Glomerular visceral epithelial cell (primary cell): Measurements from ENCODE around the gene COL11A1.
"Not testable (repeated sequence)": the region's sequence is repeated elsewhere in the genome, so short reads cannot be mapped to it uniquely, and the experiment has no call there.

Source experiments
- DNase-seq: peaks from one replicate; pipeline ENCODE4 v3.0.0-alpha.2; 2016; ENCODE audit errors: extremely low spot score

Gene COL11A1

GRCh38 chr1:103084181-103084580 is 24.1 kb downstream of the COL11A1 start:
- DNase-seq: no peak

- no peak for DNase-seq
Observed at GRCh38 chr1:103075316-103076000, 32.9 kb downstream of the COL11A1 start.

DNA sequence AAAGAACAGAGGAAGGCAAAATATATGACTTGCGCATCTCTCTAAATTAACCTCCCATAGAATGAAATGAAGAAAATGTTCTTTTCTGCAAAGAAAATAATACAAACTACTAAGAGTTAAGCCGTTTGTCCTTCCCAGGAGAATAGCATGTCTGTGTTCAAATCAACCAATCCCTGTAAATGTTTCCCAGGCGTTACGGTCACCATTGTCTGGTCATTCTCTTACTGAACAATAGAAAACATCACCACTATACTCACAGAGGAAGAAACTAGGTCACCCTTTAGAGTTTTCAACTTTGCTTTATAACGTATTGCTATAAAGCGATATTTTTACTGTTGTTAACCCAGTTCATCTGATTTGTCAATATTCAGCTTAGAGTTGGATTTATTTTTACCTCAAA is 34.1 kb downstream of the COL11A1 start:
- no peak for DNase-seq

DNA sequence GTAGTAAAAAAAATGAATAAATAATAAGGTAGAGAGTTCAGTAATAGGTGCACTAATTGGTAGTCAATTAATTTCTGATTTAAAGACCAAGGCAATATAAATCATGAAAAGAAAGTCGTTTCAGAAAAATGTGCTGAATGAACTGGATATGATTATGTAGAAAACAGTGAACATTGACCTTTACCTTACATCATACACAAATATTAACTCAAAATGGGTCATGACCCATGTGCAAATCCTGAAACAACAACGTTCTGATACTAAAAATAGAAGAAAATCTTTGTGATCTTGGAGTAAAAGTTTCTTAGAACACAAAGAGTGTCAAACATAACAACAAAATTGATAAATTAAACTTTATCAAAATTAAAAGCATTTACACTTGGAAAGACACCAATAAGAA is 39.1 kb downstream of the COL11A1 start:
- DNase-seq: no peak

GRCh38 chr1:103063921-103064320 is 44.4 kb downstream of the COL11A1 start:
- no peak for DNase-seq

DNA sequence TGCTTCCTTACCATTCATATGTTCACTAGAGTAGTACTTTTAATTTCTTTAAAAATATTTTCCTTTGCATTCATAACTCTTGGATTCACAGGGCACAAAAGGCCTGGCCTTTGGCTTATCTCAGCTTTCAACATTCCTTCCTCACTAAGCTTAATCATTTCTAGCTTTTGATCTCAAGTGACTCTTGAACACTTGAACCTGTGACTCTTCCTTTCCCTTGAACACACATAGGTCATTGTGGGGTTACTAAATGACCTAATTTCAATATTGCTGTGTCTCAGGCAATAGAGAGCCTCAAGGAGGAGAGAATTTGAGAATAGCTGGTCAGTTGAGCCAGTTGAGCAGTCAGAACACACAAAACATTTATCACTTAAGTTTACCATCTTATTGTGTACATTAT is 49.9 kb downstream of the COL11A1 start:
- no peak for DNase-seq

DNA sequence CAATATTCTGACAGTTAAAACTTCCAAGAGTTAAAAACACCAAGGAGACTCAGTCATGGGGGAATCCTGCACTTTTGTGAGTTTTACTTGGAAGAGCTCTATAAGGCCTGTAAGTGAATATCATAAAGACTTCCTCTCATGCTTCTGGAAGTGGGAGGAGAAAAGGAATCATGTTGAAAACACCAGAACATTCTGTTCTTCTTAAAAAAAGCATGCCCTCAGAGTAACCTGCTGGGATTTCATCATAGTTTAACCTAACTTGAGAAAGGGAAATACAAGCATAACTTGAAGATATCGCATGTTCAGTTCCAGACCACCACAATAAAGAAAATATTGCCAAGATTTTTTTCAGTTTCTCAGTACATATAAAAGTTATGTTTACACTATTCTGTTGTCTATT is 51.9 kb downstream of the COL11A1 start:
- no peak for DNase-seq

DNA sequence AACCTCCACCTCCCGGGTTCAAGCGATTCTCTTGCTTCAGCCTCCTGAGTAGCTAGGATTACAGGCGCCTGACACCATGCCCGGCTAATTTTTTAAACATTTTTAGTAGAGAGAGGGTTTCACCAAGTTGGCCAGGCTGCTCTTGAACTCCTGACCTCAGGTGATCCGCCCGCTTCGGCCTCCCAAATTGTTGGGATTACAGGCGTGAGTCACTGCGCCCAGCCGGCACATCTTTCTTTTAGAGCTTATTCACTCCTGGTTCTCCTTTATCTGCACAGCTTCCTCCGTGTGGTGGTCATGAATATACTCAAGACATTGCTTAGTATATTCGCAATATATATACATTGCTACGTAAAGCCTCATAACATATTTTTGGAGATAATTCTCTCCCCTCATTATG is 80.2 kb downstream of the COL11A1 start:
- DNase-seq: not testable (repeated sequence)

- no peak for DNase-seq
Observed at GRCh38 chr1:103025858-103026409, 82.4 kb downstream of the COL11A1 start.

DNA sequence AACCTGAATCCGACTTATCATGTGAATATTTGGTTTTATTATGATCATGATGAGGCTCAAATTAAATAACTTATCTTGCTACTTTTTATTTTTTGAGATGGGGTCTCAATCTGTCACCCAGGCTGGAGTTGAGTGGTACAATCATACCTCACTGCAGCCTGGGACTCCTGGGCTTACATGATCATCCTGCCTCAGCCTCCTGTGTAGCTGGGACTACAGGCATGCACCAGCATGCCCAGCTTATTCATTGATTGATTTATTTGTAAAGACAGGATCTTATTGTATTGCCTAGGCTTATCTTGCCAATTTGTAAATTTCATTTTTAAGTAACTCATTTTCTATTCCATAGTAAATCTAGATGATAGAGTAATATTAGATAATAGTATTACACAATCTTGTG is 84.3 kb downstream of the COL11A1 start:
- no peak for DNase-seq

- no peak for DNase-seq
Observed at GRCh38 chr1:103002005-103002404, 106.3 kb downstream of the COL11A1 start.

DNA sequence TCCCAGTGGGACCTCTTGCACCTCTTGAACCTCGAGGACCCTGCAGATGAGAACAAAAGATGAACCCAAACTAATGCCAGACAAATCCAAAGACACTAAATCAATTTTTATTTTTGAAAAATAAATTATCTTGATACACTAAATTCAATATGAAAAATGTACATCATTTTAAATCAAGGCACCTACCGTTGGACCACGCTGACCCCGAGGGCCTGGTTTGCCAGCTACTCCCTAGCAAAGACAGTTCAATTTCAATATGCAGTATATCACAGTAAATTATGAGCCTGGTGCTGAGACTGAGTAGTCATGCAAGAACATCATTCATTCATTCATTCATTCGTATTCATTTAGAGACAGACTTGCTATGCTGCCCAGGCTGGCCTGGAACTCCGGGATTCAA is 129.4 kb downstream of the COL11A1 start:
- no peak for DNase-seq

- DNase-seq: no peak
Observed at GRCh38 chr1:102977292-102977691, 131.0 kb downstream of the COL11A1 start.

DNA sequence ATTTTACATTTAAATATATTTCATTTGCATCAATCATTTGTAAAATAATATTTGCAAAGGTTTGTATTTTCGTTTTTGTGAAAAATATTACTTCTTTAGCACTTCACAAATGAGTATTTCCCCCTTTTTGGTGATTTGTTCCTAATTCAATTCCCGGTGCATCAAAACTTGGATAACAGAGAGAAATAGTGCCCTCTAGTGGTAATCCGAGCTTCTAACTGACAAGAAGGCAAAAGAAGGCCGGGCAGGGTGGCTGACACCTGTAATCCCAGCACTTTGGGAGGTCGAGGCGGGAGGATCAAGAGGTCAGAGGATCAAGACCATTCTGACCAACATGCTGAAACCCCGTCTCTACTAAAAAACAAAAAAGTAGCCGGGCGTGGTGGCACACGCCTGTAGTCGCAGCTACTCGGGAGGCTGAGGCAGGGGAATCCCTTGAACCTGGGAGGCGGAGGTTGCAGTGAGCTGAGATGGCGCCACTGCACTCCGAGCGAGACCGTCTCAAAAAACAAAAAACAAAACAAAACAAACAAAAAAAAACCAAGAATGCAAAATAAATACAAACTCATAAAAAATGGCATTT is 137.7 kb downstream of the COL11A1 start:
- peak; percentile 55 for DNase-seq

- DNase-seq: no peak
Observed at GRCh38 chr1:102967786-102968185, 140.5 kb downstream of the COL11A1 start.

GRCh38 chr1:102961549-102961948 is 146.8 kb downstream of the COL11A1 start:
- no peak for DNase-seq

GRCh38 chr1:102954576-102954975 is 153.7 kb downstream of the COL11A1 start:
- no peak for DNase-seq

- no peak for DNase-seq
Observed at GRCh38 chr1:102952400-102952799, 155.9 kb downstream of the COL11A1 start.

DNA sequence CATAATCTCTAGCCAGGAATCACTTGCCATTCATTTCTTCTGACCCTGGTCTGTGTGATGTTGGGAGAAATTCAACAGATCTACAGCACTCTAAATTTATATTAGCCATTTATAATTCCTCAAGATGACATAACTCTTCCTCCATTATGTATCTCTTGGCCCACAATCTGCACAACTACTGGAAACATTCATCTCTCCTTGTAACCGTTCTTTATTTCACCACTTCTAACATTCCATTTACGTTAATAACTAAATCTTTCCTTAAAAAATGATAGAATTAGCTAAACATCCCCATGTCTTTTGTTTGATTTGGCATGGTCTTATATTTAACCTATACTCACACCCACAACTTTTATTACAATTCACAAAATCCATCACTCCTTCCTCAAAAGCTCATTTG is 166.0 kb downstream of the COL11A1 start:
- DNase-seq: no peak

- peak; percentile 0 for DNase-seq
Observed at GRCh38 chr1:102941366-102941947, 166.9 kb downstream of the COL11A1 start.

- no peak for DNase-seq
Observed at GRCh38 chr1:102937401-102937800, 170.9 kb downstream of the COL11A1 start.

DNA sequence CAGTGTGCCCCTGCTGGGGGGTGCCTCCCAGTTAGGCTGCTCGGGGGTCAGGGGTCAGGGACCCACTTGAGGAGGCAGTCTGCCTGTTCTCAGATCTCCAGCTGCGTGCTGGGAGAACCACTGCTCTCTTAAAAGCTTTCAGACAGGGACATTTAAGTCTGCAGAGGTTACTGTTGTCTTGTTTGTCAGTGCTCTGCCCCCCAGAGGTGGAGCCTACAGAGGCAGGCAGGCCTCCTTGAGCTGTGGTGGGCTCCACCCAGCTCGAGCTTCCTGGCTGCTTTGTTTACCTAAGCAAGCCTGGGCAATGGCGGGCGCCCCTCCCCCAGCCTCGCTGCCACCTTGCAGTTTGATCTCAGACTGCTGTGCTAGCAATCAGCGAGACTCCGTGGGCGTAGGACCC is 175.0 kb downstream of the COL11A1 start:
- not testable (repeated sequence) for DNase-seq

- DNase-seq: peak; percentile 5
Observed at GRCh38 chr1:102919659-102920058, 188.7 kb downstream of the COL11A1 start.
